ENCODE data around the gene CRACDL. TPM values are rescaled to one million over a fixed set of nuclear protein-coding genes. Genes with fewer than 3 reads are reported as not detected.
"Not testable (repeated sequence)": the region's sequence is repeated elsewhere in the genome, so short reads cannot be mapped to it uniquely, and the experiment has no call there.

The CRACDL gene
- polyA plus RNA-seq, 1 experiment = not detected

GRCh38 chr2:98761267-98761781, 174.7 kb downstream of the CRACDL start:
- no peak for TF ChIP-seq CTCF (IDR thresholded peaks at IDR 0.05; ENCODE audit: insufficient read depth, low read depth, low read length)
- ChIA-PET POLR2A (no interaction called here), CTCF (no interaction called here)
- no peak overlapping the region for H3K4me3 ChIP-seq (ENCODE audit: low read depth, low read length)
- H3K36me3 ChIP-seq (ENCODE audit: control insufficient read depth, insufficient read depth, low read length) = no peaks in the 10 kb centered on the region
- H3K27me3 ChIP-seq (ENCODE audit: control insufficient read depth, insufficient read depth, low read length) = no peaks in the 10 kb centered on the region
- DNase-seq (ENCODE audit: low read depth) = no peak

GRCh38 chr2:98759827-98760625, 176.0 kb downstream of the CRACDL start:
- no peaks in the 10 kb centered on the region for H3K36me3 ChIP-seq (ENCODE audit: control insufficient read depth, insufficient read depth, low read length)
- POLR2A ChIA-PET = interaction anchor here (0.5 kb wide), 1 partner anchor 39 kb away, joined by 3 read pairs; no protein-coding TSS in a partner anchor
- H3K4me3 ChIP-seq (ENCODE audit: low read depth, low read length) = no peak overlapping the region
- DNase-seq (ENCODE audit: low read depth) = no peak
- no peak for TF ChIP-seq CTCF (IDR thresholded peaks at IDR 0.05; ENCODE audit: insufficient read depth, low read depth, low read length)
- peaks cover 1% of the 10 kb centered on the region for H3K27me3 ChIP-seq (ENCODE audit: control insufficient read depth, insufficient read depth, low read length)
- CTCF ChIA-PET = no interaction called here

GRCh38 chr2:98759338-98759737, 176.7 kb downstream of the CRACDL start:
- ChIA-PET POLR2A (no interaction called here), CTCF (no interaction called here)
- DNase-seq (ENCODE audit: low read depth) = no peak
- Histone ChIP-seq H3K36me3 (ENCODE audit: control insufficient read depth, insufficient read depth, low read length) (no peaks in the 10 kb centered on the region), H3K4me3 (ENCODE audit: low read depth, low read length) (no peak overlapping the region), H3K27me3 (ENCODE audit: control insufficient read depth, insufficient read depth, low read length) (peaks cover 1% of the 10 kb centered on the region)
- no peak for TF ChIP-seq CTCF (IDR thresholded peaks at IDR 0.05; ENCODE audit: insufficient read depth, low read depth, low read length)

GRCh38 chr2:98757904-98758421, 178.1 kb downstream of the CRACDL start:
- TF ChIP-seq CTCF (IDR thresholded peaks at IDR 0.05; ENCODE audit: insufficient read depth, low read depth, low read length) = no peak
- CTCF ChIA-PET = no interaction called here
- H3K4me3 ChIP-seq (ENCODE audit: low read depth, low read length) = no peak overlapping the region

GRCh38 chr2:98753801-98754200, 182.2 kb downstream of the CRACDL start:
- Histone ChIP-seq H3K36me3 (ENCODE audit: control insufficient read depth, insufficient read depth, low read length) (no peaks in the 10 kb centered on the region), H3K27me3 (ENCODE audit: control insufficient read depth, insufficient read depth, low read length) (peaks cover 12% of the 10 kb centered on the region), H3K4me3 (ENCODE audit: low read depth, low read length) (no peak overlapping the region)
- TF ChIP-seq CTCF (IDR thresholded peaks at IDR 0.05; ENCODE audit: insufficient read depth, low read depth, low read length) = no peak
- ChIA-PET CTCF (no interaction called here), POLR2A (no interaction called here)
- no peak for DNase-seq (ENCODE audit: low read depth)

More at GRCh38 chr2:98757904-98758421, 178.1 kb downstream of the CRACDL start:
- DNase-seq (ENCODE audit: low read depth) = peak; percentile 72
- Histone ChIP-seq H3K27me3 (ENCODE audit: control insufficient read depth, insufficient read depth, low read length) (peaks cover 1% of the 10 kb centered on the region), H3K36me3 (ENCODE audit: control insufficient read depth, insufficient read depth, low read length) (no peaks in the 10 kb centered on the region)
- POLR2A ChIA-PET = interaction anchor here (0.6 kb wide), 1 partner anchor 62 kb away, joined by 4 read pairs; no protein-coding TSS in a partner anchor

- H3K36me3 ChIP-seq (ENCODE audit: control insufficient read depth, insufficient read depth, low read length); POLR2A ChIA-PET; H3K4me3 ChIP-seq (ENCODE audit: low read depth, low read length); DNase-seq (ENCODE audit: low read depth); CTCF ChIA-PET: not testable (repeated sequence)
- peaks cover 12% of the 10 kb centered on the region for H3K27me3 ChIP-seq (ENCODE audit: control insufficient read depth, insufficient read depth, low read length)
Observed at GRCh38 chr2:98752711-98753110, 183.3 kb downstream of the CRACDL start.

Measured in BJ (cell line).